Sigmoid colon (tissue), 4 donors: ENCODE measurements around the gene ST6GALNAC4.

Experiments
- EP300 ChIP-seq, 4 donors: sonication (generic); formaldehyde crosslinking; IDR thresholded peaks; one replicate each; pipeline ENCODE4 v1.6.1; 2017; ENCODE audit warnings: antibody characterized with exemption in 4 of 4
- POLR2A ChIP-seq, 2 donors: fragments of 450-650 bp; IDR thresholded peaks; one replicate each; pipeline ENCODE4 v1.6.1; 2016; ENCODE audit warnings: antibody characterized with exemption in 2 of 2, mild to moderate bottlenecking in 2 of 2, moderate library complexity in 2 of 2
- POLR2AphosphoS5 ChIP-seq, 4 donors: sonication (generic); formaldehyde crosslinking; IDR thresholded peaks; one replicate each; pipeline ENCODE4 v1.6.1; 2017; ENCODE audit warnings: antibody characterized with exemption in 4 of 4
- TF ChIP-seq, protein P1 (sequence below), 4 experiments: fragments of 450-650 bp in 3 of 4; fragments of 200-600 bp in 1 of 4; IDR thresholded peaks; one replicate each; pipeline ENCODE4 v1.5.1; 2016 to 2019; ENCODE audit warnings: antibody characterized with exemption in 4 of 4, mild to moderate bottlenecking in 3 of 4, moderate library complexity in 2 of 4

DNA sequence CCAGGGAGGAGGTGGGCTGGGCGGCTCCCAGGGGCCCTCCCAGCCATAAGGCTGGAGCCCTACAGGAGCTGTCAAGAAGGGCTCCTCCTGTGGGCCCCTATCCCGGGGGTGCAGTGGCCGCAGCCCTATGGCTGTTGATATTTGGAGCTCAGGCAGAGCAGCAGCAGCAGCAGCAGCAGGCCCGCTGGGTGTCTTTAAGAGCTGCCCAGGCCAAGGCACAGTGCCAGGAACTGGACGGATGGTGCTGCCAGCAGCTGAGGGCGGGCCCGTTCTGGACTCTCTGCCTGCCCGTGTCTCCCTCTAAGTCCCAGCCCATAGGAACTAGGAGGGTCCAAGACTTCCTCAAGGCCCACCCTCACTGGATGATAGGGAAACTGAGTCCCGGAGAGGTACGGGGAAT is 43.0 kb downstream of the ST6GALNAC4 start:
- TF ChIP-seq, protein P1, sequence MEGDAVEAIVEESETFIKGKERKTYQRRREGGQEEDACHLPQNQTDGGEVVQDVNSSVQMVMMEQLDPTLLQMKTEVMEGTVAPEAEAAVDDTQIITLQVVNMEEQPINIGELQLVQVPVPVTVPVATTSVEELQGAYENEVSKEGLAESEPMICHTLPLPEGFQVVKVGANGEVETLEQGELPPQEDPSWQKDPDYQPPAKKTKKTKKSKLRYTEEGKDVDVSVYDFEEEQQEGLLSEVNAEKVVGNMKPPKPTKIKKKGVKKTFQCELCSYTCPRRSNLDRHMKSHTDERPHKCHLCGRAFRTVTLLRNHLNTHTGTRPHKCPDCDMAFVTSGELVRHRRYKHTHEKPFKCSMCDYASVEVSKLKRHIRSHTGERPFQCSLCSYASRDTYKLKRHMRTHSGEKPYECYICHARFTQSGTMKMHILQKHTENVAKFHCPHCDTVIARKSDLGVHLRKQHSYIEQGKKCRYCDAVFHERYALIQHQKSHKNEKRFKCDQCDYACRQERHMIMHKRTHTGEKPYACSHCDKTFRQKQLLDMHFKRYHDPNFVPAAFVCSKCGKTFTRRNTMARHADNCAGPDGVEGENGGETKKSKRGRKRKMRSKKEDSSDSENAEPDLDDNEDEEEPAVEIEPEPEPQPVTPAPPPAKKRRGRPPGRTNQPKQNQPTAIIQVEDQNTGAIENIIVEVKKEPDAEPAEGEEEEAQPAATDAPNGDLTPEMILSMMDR (IDR thresholded peaks at IDR 0.05), result no peak
- TF ChIP-seq POLR2A (IDR thresholded peaks at IDR 0.05) (no peak), POLR2AphosphoS5 (IDR thresholded peaks at IDR 0.05) (no peak), EP300 (IDR thresholded peaks at IDR 0.05) (no peak)
